ENCODE results near the gene NAPSA. TPM values are rescaled to one million over a fixed set of nuclear protein-coding genes. Genes with fewer than 3 reads are reported as not detected.

The NAPSA gene
- polyA plus RNA-seq, 1 donor (not counting 4 experiments of a cell fraction or from before 2014, with no cell fraction given) = 0.94 TPM

DNA sequence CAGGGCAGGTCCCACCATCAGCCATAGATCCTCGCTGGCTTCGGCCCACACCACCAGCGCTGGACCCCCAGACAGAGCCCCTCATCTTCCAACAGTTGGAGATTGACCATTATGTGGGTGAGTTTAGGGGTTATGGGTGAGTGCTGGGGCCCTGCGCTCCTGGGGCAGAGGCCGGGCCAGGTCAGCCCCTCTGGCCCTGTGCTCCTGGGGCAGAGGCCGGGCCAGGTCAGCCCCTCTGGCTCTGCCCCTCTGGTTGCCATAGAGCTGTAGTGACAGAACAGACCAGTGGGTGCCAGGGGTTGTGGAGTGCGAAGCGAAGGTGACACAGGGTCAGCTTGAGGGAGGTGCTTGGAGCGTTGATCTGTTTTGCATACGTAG lies 33.9 kb upstream of the NAPSA start:
- no peak for TF ChIP-seq EZH2 (IDR thresholded peaks at IDR 0.05; ENCODE audit: low read length)
- TF ChIP-seq CTCF (optimal IDR thresholded peaks at IDR 0.05 in 1 of 3, IDR thresholded peaks at IDR 0.05 in 1 of 3, conservative IDR thresholded peaks at IDR 0.05 in 1 of 3; ENCODE audit: extremely low read depth in 1 of 3, insufficient read depth in 2 of 3, low read length in 3 of 3) = no peak
- H3K9ac ChIP-seq (ENCODE audit: control insufficient read depth, extremely low read depth, insufficient read depth, low read length) = no peak overlapping the region
- no peaks in the 10 kb centered on the region for H3K27me3 ChIP-seq (ENCODE audit: control insufficient read depth, extremely low read depth, insufficient read depth, low read length)
- dilution Hi-C loops (cut with MboI; ENCODE audit: extremely low pct_ligation_motif_present, low sequenced_read_pairs) = no loop called here
- DNase-seq (ENCODE audit: low read depth, low spot score) = no peak
- H2AFZ ChIP-seq (ENCODE audit: control insufficient read depth, low read length) = no peak overlapping the region
- H3K4me2 ChIP-seq (ENCODE audit: control insufficient read depth, extremely low read depth, insufficient read depth, low read depth, low read length) = no peak overlapping the region
- H3K27ac ChIP-seq (ENCODE audit: control insufficient read depth, insufficient read depth, low read length) = no peak overlapping the region
- H3K36me3 ChIP-seq (ENCODE audit: control insufficient read depth in 2 of 2, extremely low read depth in 1 of 2, insufficient read depth in 2 of 2, low read length in 2 of 2) = peaks cover 0 to 8% of the 10 kb centered on the region in 2 experiments
- no peaks in the 10 kb centered on the region for H3K9me1 ChIP-seq (ENCODE audit: control insufficient read depth, extremely low read depth, insufficient read depth, low read length)
- no peak overlapping the region for H3K4me3 ChIP-seq (ENCODE audit: control insufficient read depth in 2 of 3, extremely low read depth in 1 of 3, insufficient read depth in 2 of 3, low read depth in 1 of 3, low read length in 3 of 3)
- peaks cover 10% of the 10 kb centered on the region for H3K79me2 ChIP-seq (ENCODE audit: control insufficient read depth, insufficient read depth, low read length)
- no peak for FAIRE-seq
- no peaks in the 10 kb centered on the region for H4K20me1 ChIP-seq (ENCODE audit: control insufficient read depth, extremely low read depth, insufficient read depth, low read length)
- H3K9me3 ChIP-seq (ENCODE audit: control insufficient read depth, low read depth, low read length) = no peaks in the 10 kb centered on the region
- no peaks in the 10 kb centered on the region for H3K4me1 ChIP-seq (ENCODE audit: control insufficient read depth, extremely low read depth, insufficient read depth, low read length)

DNA sequence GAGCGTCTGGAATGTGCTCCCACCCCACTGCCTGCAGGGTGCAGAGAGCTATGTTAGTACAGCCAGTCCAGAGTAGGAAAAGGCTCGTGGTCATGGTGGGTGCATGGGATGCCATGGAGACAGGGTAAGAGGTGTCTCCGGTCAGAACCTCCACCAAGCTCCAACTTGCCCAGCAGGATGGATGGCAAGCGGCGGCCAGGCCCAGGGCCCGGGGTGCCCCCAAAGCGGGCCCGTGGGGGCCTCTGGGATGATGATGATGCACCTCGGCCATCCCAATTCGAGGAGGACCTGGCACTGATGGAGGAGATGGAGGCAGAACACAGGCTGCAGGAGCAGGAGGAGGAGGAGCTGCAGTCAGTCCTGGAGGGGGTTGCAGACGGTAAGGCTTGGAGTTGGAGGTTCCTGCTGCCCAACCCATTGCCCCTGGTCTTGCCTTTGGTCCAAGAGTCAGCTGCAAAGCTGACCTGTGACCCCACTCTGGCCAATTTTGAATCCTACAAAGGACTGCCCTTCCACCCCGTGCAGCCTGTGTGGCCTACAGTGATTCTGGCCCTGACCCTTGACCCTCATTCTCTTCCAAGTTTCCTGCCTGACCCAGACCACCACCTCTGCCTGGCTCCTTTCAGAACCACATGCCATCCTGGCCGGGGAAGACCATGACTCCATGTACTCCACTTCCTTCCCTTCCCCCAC lies 33.4 kb upstream of the NAPSA start:
- H3K9me1 ChIP-seq (ENCODE audit: control insufficient read depth, extremely low read depth, insufficient read depth, low read length) = no peaks in the 10 kb centered on the region
- no peaks in the 10 kb centered on the region for H3K27me3 ChIP-seq (ENCODE audit: control insufficient read depth, extremely low read depth, insufficient read depth, low read length)
- TF ChIP-seq EZH2 (IDR thresholded peaks at IDR 0.05; ENCODE audit: low read length) (no peak), CTCF (optimal IDR thresholded peaks at IDR 0.05 in 1 of 3, IDR thresholded peaks at IDR 0.05 in 1 of 3, conservative IDR thresholded peaks at IDR 0.05 in 1 of 3; ENCODE audit: extremely low read depth in 1 of 3, insufficient read depth in 2 of 3, low read length in 3 of 3) (no peak)
- no peaks in the 10 kb centered on the region for H4K20me1 ChIP-seq (ENCODE audit: control insufficient read depth, extremely low read depth, insufficient read depth, low read length)
- H3K9ac ChIP-seq (ENCODE audit: control insufficient read depth, extremely low read depth, insufficient read depth, low read length) = no peak overlapping the region
- dilution Hi-C loops (cut with MboI; ENCODE audit: extremely low pct_ligation_motif_present, low sequenced_read_pairs) = no loop called here
- no peak for FAIRE-seq
- H3K4me1 ChIP-seq (ENCODE audit: control insufficient read depth, extremely low read depth, insufficient read depth, low read length) = no peaks in the 10 kb centered on the region
- no peak overlapping the region for H3K27ac ChIP-seq (ENCODE audit: control insufficient read depth, insufficient read depth, low read length)
- H3K9me3 ChIP-seq (ENCODE audit: control insufficient read depth, low read depth, low read length) = no peaks in the 10 kb centered on the region
- no peak overlapping the region for H3K4me3 ChIP-seq (ENCODE audit: control insufficient read depth in 2 of 3, extremely low read depth in 1 of 3, insufficient read depth in 2 of 3, low read depth in 1 of 3, low read length in 3 of 3)
- peaks cover 13% of the 10 kb centered on the region for H3K79me2 ChIP-seq (ENCODE audit: control insufficient read depth, insufficient read depth, low read length)
- no peak for DNase-seq (ENCODE audit: low read depth, low spot score)
- H3K4me2 ChIP-seq (ENCODE audit: control insufficient read depth, extremely low read depth, insufficient read depth, low read depth, low read length) = no peak overlapping the region
- no peak overlapping the region for H2AFZ ChIP-seq (ENCODE audit: control insufficient read depth, low read length)
- H3K36me3 ChIP-seq (ENCODE audit: control insufficient read depth in 2 of 2, extremely low read depth in 1 of 2, insufficient read depth in 2 of 2, low read length in 2 of 2) = peaks cover under 1 to 8% of the 10 kb centered on the region in 2 experiments
